HepG2 (cell line): ENCODE data around the gene WDR82. TPM values are rescaled to one million over a fixed set of nuclear protein-coding genes. Genes with fewer than 3 reads are reported as not detected.
A peak's percentile ranks its signal among the peaks of the same experiment; 100 is the strongest.

Source experiments
- CBX2 ChIP-seq, 2 experiments: fragments of 200-600 bp in 1 of 2; sonication (generic); formaldehyde crosslinking in 1 of 2; IDR thresholded peaks; 2 replicates each; pipeline versions ENCODE4 v1.7.0 to v1.8.1; 2018 to 2022; ENCODE audit warnings: low read depth in 2 of 2, low read length in 1 of 2, mild to moderate bottlenecking in 1 of 2, missing genetic modification reagents in 1 of 2
- ERF ChIP-seq: IDR thresholded peaks from 2 replicates; pipeline ENCODE4 v1.6.1; 2018; ENCODE audit warnings: missing biosample characterization, missing genetic modification reagents
- JDP2 ChIP-seq: sonication (generic); formaldehyde crosslinking; IDR thresholded peaks from 2 replicates; pipeline ENCODE4 v1.8.1; 2022; ENCODE audit warnings: missing genetic modification reagents, borderline replicate concordance
- KAT8 ChIP-seq: IDR thresholded peaks from 2 replicates; pipeline ENCODE4 v1.6.1; 2016; ENCODE audit warnings: missing genetic modification reagents, missing compliant biosample characterization
- KLF15 ChIP-seq: sonication (generic); formaldehyde crosslinking; IDR thresholded peaks from 2 replicates; pipeline ENCODE4 v1.8.1; 2023; ENCODE audit warnings: borderline replicate concordance, mild to moderate bottlenecking, inconsistent platforms, missing genetic modification reagents, mixed read lengths
- NFKB2 ChIP-seq: sonication (generic); formaldehyde crosslinking; IDR thresholded peaks from 2 replicates; pipeline ENCODE4 v1.4.0; 2020; ENCODE audit warnings: missing genetic modification reagents, borderline replicate concordance
- NONO ChIP-seq, 2 experiments: fragments of 450-650 bp in 1 of 2; sonication (generic) in 1 of 2; formaldehyde crosslinking in 1 of 2; IDR thresholded peaks in 1 of 2; conservative IDR thresholded peaks in 1 of 2; 2 replicates each; pipeline versions ENCODE4 v1.6.1 to v1.8.0; 2017 to 2022; ENCODE audit warnings: mild to moderate bottlenecking in 1 of 2, missing genetic modification reagents in 1 of 2, moderate library complexity in 1 of 2
- POGK ChIP-seq: sonication (generic); formaldehyde crosslinking; conservative IDR thresholded peaks from 2 replicates; pipeline ENCODE4 v1.8.0; 2022; ENCODE audit warnings: mild to moderate bottlenecking, moderate library complexity, missing genetic modification reagents
- RFX5 ChIP-seq: IDR thresholded peaks from 2 replicates; pipeline ENCODE4 v1.6.1; 2011; ENCODE audit warnings: low read depth, low read length, improper control_type of control experiment
- SMARCE1 ChIP-seq: fragments of 450-650 bp; IDR thresholded peaks from 2 replicates; pipeline ENCODE4 v1.6.1; 2017; ENCODE audit warnings: borderline replicate concordance
- YEATS2 ChIP-seq: sonication (generic); formaldehyde crosslinking; IDR thresholded peaks from 2 replicates; pipeline ENCODE4 v1.4.0; 2020; ENCODE audit warnings: missing genetic modification reagents, borderline replicate concordance
- YEATS4 ChIP-seq: sonication (generic); formaldehyde crosslinking; IDR thresholded peaks from 2 replicates; pipeline ENCODE4 v1.4.0; 2020; ENCODE audit warnings: missing genetic modification reagents, borderline replicate concordance
- ZNF230 ChIP-seq: sonication (generic); formaldehyde crosslinking; IDR thresholded peaks from 2 replicates; pipeline ENCODE4 v1.4.0; 2020; ENCODE audit warnings: mild to moderate bottlenecking, missing genetic modification reagents
- ZNF367 ChIP-seq: sonication (generic); formaldehyde crosslinking; IDR thresholded peaks from 2 replicates; pipeline ENCODE4 v1.4.0; 2020; ENCODE audit warnings: missing genetic modification reagents, borderline replicate concordance
- ZNF382 ChIP-seq: sonication (generic); formaldehyde crosslinking; IDR thresholded peaks from 2 replicates; pipeline ENCODE4 v1.5.0; 2020; ENCODE audit warnings: missing genetic modification reagents, mild to moderate bottlenecking, borderline replicate concordance
- ZNF44 ChIP-seq: sonication (generic); formaldehyde crosslinking; IDR thresholded peaks from 2 replicates; pipeline ENCODE4 v1.5.1; 2020; ENCODE audit warnings: mild to moderate bottlenecking, missing genetic modification reagents
- ZNF530 ChIP-seq: sonication (generic); formaldehyde crosslinking; IDR thresholded peaks from 2 replicates; pipeline ENCODE4 v1.5.0; 2020; ENCODE audit warnings: low read depth, mild to moderate bottlenecking, missing genetic modification reagents
- ZNF550 ChIP-seq: sonication (generic); formaldehyde crosslinking; IDR thresholded peaks from 2 replicates; pipeline ENCODE4 v1.4.0; 2020; ENCODE audit warnings: mild to moderate bottlenecking, missing genetic modification reagents, borderline replicate concordance
- polyA plus RNA-seq, 8 experiments: library from polyadenylated mRNA; depleted of rRNA in 3 of 8; stranded (reverse) in 7 of 8; unstranded in 1 of 8; fragments of >200 nt; fragmentation: Illumina TruSeq in 4 of 8; extraction: Trizol in 4 of 8; gene quantifications; 2 replicates each; pipeline versions ENCODE4 v1.2.1 to v1.2.3, GENCODE V29; 2011 to 2016; ENCODE audit warnings: low read depth in 4 of 8, missing spikeins in 1 of 8, mixed read lengths in 1 of 8; ENCODE audit not compliant: insufficient read depth in 1 of 8
- total RNA-seq, 5 experiments: library from RNA; depleted of rRNA; stranded (reverse); fragments of >200 nt; fragmentation: Illumina TruSeq; extraction: Trizol; gene quantifications; 2 replicates each; pipeline ENCODE4 v1.2.3, GENCODE V29; 2016; ENCODE audit warnings: low read depth in 1 of 5
- TF ChIP-seq, protein P1 (sequence below), 2 experiments: sonication (generic) in 1 of 2; formaldehyde crosslinking in 1 of 2; IDR thresholded peaks; 2 replicates each; pipeline versions ENCODE4 v1.4.0 to v1.6.1; 2016 to 2020; ENCODE audit warnings: borderline replicate concordance in 1 of 2, low read depth in 1 of 2, mild to moderate bottlenecking in 1 of 2, missing genetic modification reagents in 1 of 2
- TF ChIP-seq, protein P2 (sequence below): sonication (generic); formaldehyde crosslinking; IDR thresholded peaks from 2 replicates; pipeline ENCODE4 v1.9.0; 2021; ENCODE audit warnings: missing genetic modification reagents, borderline replicate concordance
- TF ChIP-seq, protein P3 (sequence below): sonication (generic); formaldehyde crosslinking; IDR thresholded peaks from 2 replicates; pipeline ENCODE4 v1.5.0; 2020; ENCODE audit warnings: missing genetic modification reagents, mild to moderate bottlenecking, borderline replicate concordance

WDR82 gene
- total and polyA plus RNA-seq, 2 of the 13 experiments (the other 11 are each of a cell fraction or from before 2014, with no cell fraction given) = 39.1 to 59.5 TPM

- TF ChIP-seq POGK (CRISPR knock-in tag) (peak; percentile 44; the same call in 1 of the 2 replicates), RFX5 (no peak), YEATS2 (0 out of 2 replicates have a peak, but pooled peaks have one; percentile 14), ZNF550 (CRISPR knock-in tag) (no peak), NFKB2 (CRISPR knock-in tag) (0 out of 2 replicates have a peak, but pooled peaks have one; percentile 45), ZNF382 (no peak), YEATS4 (CRISPR knock-in tag) (peak; percentile 26), ZNF367 (CRISPR knock-in tag) (no peak), ZNF44 (0 out of 2 replicates have a peak, but pooled peaks have one; percentile 15), KAT8 (peak; percentile 32; the same call in 1 of the 2 replicates), CBX2 (IDR thresholded peaks at IDR 0.05; ENCODE audit: low read depth, low read length) (no peak), CBX2 (CRISPR knock-in tag; IDR thresholded peaks at IDR 0.05; ENCODE audit: low read depth) (no peak), ZNF530 (CRISPR knock-in tag) (no peak), JDP2 (CRISPR knock-in tag) (no peak), KLF15 (no peak), SMARCE1 (no peak), ZNF230 (peak; percentile 13; the same call in 1 of the 2 replicates), NONO (IDR thresholded peaks at IDR 0.05) (no peak), NONO (CRISPR knock-in tag; conservative IDR thresholded peaks at IDR 0.05) (peak; percentile 79), ERF (no peak)
- TF ChIP-seq, protein P1, sequence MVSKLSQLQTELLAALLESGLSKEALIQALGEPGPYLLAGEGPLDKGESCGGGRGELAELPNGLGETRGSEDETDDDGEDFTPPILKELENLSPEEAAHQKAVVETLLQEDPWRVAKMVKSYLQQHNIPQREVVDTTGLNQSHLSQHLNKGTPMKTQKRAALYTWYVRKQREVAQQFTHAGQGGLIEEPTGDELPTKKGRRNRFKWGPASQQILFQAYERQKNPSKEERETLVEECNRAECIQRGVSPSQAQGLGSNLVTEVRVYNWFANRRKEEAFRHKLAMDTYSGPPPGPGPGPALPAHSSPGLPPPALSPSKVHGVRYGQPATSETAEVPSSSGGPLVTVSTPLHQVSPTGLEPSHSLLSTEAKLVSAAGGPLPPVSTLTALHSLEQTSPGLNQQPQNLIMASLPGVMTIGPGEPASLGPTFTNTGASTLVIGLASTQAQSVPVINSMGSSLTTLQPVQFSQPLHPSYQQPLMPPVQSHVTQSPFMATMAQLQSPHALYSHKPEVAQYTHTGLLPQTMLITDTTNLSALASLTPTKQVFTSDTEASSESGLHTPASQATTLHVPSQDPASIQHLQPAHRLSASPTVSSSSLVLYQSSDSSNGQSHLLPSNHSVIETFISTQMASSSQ (IDR thresholded peaks at IDR 0.05; ENCODE audit: low read depth) = 0 out of 2 replicates have a peak, but pooled peaks have one; percentile 48
- TF ChIP-seq, protein P1 (CRISPR knock-in tag; IDR thresholded peaks at IDR 0.05; ENCODE audit: borderline replicate concordance) = 0 out of 2 replicates have a peak, but pooled peaks have one; percentile 19
- TF ChIP-seq, protein P2, sequence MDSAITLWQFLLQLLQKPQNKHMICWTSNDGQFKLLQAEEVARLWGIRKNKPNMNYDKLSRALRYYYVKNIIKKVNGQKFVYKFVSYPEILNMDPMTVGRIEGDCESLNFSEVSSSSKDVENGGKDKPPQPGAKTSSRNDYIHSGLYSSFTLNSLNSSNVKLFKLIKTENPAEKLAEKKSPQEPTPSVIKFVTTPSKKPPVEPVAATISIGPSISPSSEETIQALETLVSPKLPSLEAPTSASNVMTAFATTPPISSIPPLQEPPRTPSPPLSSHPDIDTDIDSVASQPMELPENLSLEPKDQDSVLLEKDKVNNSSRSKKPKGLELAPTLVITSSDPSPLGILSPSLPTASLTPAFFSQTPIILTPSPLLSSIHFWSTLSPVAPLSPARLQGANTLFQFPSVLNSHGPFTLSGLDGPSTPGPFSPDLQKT = no peak
- TF ChIP-seq, protein P3, sequence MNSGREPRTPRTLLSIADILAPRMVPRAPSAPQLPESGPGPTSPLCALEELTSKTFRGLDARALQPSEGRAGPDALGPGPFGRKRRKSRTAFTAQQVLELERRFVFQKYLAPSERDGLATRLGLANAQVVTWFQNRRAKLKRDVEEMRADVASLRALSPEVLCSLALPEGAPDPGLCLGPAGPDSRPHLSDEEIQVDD (CRISPR knock-in tag) = no peak
These were observed 40.2 kb downstream of the WDR82 start (continued) for GRCh38 chr3:52238193-52238760.
